HG03196 (cell line): ENCODE data around the gene TPRG1L.
"Not testable (repeated sequence)": the region's sequence is repeated elsewhere in the genome, so short reads cannot be mapped to it uniquely, and the experiment has no call there.

Experiments used
- ATAC-seq: cut with Tn5 transposase; IDR thresholded peaks from one replicate; pipeline ENCODE4 v1.9.1; 2021; ENCODE audit not compliant: unreplicated experiment

TPRG1L gene

DNA sequence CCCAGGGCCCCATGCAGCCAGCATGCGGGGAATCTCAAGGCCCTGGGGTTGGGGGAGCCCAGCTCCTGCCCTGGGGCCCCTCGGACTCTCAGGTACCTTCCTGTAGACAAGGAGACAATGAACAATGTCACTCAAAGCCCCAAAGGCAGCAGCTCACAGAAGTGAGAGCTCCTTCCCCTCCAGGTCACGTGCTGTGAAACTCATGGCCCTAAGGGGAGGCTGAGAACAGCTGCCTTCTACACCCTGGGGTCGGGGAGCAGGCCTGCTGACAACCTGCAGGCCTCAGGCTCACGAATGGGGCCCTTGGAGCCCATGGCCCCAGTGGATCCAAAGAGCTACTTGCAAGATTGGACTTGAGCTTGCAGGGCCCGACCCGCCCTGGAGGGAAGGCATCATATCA, 16.7 kb upstream of the TPRG1L start:
- no peak for ATAC-seq

DNA sequence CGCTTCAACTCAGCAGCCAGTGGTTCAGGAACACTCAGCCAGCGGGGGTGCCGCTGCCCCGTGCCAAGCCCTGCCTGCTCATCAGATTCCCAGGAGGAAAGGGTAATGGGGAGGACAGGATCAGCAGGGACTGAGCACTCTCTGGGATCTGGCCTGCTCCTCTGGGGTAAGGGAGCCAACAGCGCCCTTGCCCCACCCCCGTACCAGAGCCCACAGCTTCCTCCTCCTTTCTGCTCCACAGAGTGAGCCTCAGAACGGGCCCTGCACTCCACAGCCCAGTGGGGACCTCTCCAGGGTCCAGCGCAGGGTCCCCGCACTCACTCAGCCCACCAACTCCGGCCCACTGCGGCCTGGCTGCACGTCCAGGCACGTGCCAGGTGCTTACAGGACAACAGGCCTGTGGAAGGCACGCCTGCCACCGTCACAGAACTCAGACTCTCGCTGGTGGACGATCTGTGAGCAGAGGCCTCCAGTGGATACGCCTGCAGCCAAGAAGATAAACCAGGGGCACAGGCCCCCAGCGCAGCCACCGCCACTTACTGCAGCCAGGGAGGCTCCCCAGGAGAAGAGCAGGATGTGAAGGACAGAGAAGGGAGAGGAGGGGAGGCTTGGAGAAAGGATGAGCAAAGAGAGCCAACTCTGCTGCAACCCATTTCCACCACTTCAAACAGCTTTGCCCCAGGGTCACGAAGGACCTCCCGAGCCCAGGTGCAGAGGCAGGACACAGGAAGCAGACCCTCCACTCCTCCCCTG, 15.6 kb upstream of the TPRG1L start:
- no peak for ATAC-seq

DNA sequence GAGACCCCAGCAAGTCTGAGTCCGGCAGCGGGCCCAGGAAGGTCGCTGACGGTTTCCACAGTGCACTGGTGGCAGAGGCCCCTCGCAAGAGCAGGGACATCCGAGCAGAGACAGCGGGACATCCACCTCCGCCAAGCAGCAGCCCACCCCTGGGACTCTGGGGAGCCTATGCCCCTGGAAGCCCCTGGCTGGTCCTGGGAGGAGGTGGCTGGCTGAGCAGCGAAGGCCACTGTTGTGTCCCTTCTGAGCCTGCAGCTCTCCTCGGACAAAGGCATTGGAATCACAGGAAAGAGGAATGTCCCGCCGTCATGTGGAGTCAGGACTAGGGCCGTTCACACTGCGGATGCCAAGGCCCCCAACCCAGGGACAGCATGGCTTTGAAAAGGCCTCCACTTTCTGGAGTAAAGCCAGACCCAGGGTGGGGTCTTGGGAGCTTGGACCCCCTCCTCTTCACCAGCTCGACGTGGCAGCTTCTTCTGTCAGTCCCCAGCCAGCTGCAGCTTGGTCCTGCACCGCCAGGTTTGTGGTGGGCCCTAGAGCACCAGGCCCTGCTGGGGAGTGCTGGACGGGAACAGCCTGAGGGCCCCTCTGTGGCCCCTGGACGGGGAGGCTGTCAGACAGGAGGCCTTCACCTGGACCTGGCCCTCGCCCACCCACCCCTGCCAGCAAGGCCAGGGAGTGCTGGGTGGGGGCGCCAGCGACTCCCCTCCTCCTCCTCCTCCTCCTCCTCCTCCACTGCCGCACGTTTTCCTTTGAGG, 14.9 kb upstream of the TPRG1L start:
- no peak for ATAC-seq

DNA sequence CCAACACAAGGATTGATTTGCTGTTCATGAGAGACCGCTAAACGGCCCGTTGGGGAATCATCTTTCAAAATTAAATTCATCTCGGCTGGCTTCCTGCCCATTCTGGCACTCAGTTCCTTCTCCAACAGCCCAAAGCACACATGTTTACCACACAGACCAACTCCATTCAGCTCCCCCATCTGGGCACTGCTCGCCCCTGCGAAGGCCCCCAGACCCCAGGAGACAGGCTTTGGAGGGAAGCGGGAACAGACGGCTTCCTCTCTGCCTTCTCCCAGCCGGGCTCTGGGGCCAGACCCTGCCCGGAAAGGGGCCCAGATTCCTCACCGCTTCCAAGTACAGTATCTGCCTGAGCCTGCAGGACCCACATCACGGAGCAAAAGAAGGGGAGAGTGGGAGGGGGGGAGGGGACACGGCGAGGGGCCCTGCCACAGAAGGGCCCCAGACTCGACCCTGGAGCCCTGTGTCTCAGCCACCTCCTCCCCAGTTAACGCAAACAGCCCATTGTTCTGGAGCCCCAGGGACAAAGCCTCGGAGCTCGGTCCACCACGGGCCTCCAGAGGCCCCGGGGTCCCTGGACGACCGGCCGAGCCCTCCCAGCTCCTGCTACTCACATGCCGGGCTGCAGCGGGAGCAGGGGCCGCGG, 14.2 kb upstream of the TPRG1L start:
- ATAC-seq: no peak

DNA sequence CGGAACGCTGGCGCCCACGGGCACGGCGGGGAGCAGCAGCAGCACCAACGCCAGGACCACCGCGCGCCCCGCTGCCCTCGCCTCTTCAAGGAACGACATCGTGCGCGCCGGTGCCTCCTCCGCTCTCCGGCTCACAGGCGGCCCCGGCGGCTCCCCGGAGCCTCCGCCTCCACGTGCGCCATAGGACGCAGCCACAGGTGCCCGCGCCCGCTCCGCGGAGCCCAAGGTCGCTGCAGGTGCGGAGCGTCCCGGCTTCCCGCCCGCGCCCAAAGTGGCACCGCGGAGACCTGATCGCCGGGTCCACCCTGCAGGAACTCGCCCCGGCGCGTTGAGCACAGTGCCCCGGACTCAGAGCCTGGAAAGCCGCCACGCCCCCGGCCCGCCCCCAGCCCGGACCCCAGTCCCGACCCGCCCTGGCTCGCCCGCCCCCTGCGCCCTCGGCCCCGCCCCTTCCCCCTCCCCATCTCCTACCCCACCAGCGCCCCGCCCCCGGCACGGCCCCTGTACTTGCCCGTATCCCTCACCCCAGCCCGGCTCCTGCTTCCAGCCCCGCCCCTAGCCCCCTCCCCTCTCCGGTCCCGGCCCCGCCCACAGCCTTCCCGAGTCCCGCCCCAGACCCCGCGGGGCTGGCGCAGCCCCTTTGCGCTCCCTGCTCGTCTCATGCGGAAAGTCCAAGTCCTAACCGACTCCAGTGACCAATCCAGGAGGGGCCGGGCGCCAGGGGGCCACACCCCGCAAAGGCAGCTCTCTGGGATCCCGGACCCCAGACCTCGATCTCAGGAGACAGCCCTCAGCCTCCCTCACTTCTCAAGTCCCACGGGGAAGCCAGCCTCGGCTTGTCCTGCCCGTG, 13.4 kb upstream of the TPRG1L start, which contains the start of gene MEGF6:
Gene MEGF6 (minus strand): TSS at position 339 of the 850 bp plus-strand sequence. CDS start 240 bp downstream, at position 99.
- no peak for ATAC-seq

DNA sequence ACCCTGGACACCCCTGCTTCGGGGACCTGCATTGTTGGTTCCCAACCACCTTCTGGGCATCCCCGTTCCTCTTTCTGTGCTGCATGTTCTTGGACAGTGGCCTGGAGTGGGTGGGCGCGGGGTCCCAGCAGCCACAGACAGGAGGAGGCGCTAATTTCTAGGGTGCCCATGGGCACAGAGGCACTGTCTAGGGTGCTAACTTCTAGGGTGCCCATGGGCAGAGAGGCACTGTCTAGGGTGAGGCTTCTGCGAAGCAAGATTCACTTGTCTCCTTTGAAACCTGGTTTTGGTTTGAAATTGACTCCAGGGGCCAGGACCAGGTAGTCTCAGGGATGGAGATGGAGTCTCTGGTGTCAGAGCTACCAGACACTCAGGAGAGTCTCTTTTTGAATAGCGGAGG, 12.7 kb upstream of the TPRG1L start:
- no peak for ATAC-seq

DNA sequence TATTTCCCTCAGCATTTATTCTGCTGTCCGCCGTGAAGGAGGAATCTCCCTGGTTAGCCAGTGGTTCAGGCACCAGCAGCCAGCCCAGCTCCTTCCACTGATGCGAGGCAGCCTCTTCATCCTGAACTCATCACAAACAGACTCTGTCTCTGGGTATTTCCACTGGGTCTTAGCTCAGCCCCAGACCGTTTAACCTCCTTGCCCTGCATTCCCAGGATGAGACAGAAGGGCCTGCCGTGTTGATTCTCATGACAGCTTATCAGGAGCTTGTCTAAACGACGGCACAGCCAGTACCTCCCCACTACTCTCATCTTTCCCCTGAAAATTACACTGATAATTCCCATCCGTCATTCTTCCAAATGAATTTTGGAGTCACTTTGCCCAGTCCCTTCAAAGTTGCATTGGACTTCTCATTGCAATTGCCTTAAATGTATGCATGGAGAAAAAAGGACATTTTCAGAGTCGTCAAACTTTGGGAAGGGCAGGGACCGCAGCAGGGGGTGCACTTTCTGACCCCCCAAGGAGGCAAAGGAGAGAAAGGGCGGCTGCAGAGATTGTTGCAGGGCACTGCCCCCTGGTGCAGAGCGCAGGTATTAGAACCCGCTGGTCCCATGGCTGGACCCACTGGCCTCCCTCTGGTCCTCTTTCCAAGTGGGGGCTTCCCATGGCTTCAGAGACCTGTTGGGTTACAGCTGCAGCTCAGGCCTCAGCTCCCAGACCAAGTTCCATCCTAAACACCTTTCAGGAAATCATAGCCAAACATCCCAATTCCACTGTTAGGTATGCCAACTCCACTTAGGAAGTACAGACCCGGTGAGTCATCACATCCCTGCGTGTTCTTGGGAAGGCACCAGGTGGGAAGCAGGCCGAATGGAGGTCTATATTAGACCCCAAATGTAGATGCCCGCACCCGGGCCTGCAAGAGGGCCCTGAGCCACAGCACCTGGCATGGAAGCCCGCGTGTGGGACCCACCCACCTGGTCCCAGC, 9.8 kb upstream of the TPRG1L start:
- no peak for ATAC-seq

DNA sequence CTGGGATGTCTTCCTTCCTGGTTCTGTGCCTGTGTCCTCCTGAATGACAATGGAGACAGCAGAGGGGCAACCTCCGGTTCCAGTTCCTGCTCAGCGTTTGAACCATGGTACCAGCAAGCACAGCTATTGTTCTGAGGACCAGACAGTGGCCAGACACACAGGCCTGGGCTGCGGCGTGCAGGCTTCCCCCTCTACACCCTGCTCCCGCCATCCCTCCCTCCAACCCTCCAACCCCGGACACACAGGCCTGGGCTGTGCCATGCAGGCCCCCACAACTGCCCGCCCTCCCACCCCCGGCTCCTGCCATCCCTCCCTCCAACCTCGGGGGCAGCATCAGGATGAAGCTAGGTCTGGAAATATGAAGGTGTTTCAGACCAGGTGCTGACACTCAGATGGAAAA, 8.0 kb upstream of the TPRG1L start:
- no peak for ATAC-seq

DNA sequence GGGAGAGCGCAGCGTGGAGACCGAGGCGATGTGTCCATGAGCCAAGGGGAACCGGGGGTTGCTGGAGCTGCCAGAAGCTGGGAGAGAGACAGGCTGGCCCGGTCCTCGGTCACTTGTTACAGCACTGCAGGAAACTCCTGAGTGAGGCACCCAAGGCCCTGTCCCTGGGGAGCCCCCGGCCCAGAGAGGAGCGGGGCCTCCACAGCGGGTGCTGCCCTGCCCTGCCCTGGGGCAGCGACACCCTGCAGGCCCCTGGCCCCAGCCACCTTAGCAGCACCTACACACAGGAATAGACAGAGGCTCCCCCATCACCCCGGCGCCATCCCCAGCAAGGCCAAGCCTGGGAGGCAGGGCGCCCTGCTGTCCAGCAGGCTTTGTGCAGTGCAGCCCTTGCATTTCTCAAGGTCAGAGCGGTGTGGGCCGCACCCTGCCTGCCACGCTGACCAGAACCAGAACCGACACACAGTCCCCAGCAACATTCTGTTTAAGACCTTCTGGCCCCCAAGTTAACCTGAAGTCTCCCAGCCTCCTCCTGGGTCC, 6.9 kb upstream of the TPRG1L start:
- no peak for ATAC-seq

DNA sequence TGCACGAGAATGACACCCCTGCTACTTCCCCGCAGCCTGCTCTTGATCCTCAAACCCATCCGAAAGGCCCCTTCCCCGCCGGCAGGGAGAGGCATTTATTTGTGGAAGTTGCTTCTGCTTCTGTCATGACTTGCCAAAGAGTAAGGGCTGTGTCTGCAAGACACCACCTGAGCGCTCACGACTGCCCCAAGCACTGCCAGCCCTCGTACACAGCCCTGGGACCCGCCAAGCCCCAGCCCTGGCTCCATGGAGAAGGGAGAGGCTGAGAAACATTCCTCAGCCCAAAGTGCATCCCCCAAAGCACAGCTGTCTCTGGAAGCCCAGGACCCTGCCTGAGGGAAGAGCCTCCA, 6.3 kb upstream of the TPRG1L start:
- no peak for ATAC-seq

DNA sequence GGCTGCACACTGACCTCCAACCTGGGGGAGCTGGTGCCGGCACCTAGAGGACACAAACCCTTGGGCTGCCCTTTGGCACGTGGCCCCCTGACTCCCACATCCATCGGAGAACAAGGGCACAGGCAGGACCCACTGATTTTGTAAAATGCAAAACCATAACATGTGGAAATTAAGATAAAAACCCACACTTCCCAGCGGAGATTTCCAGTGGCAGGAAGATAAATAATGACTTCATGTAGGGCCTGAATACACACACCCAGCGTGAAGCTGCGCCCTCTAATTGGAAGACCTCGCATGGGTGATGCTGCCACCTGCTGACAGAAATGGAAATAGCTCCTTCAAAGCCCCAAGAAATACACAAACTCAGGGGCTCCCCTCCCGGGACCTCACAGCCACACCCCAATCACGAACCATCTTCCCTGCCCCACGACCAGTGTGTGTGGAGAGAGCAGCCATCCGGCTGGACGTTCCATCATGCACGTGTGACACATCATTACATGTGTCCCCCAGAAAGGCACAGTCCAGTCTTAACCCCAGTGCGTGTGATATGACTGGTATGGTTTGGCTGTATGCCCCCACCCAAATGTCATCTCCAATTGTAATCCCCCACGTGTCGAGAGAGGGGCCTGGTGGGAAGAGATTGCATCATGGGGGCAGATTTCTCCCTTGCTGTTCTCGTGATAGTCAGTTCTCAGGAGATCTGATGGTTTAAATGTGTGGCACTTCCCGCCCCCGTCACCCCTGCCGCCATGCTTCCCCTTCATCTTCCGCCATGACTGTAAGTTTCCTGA, 5.7 kb upstream of the TPRG1L start:
- ATAC-seq: no peak

DNA sequence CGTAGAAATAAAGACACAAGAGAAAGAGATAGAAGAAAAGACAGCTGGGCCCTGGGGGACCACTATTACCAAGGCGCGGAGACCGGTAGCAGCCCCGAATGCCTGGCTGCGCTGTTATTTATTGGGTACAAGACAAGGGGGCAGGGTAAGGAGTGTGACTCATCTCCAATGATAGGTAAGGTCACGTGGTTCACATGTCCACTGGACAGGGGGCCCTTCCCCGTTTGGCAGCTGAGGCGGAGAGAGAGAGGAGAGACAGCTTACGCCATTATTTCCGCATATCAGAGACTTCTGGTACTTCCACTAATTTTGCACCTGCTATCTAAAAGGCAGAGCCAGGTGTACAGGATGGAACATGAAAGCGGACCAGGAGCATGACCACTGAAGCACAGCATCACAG, 4.1 kb upstream of the TPRG1L start:
- no peak for ATAC-seq

DNA sequence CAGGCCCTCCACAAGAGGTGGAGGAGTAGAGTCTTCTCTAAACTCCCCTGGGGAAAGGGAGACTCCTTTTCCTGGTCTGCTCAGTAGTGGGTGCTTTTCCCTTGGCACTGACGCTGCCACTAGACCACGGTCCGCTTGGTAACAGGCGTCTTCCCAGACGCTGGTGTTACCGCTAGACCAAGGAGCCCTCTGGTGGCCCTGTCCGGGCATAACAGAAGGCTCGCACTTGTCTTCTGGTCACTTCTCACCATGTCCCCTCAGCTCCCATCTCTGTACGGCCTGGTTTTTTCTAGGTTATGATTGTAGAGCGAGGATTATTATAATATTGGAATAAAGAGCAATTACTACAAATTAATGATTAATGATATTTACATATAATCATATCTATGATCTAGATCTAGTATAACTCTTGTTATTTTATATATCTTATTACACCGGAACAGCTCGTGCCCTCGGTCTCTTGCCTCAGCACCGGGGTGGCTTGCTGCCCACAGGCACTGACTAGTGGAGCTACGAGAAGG, 3.6 kb upstream of the TPRG1L start:
- not testable (repeated sequence) for ATAC-seq

DNA sequence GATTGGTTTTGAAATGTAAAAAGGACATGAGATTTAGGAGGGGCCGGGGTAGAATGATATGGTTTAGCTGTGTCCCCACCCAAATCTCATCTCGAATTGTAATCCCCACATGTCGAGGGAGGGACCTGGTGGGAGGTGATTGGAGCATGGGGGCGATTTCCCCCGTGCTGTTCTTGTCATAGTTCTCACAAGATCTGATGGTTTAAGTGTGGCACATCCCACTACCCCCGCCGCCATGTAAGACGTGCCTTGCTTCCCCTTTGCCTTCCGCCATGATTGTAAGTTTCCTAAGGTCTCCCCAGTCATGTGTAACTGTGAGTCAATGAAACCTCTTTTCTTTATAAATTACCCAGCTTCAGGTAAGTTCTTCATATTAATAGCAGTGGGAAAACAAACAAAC, 2.7 kb upstream of the TPRG1L start:
- ATAC-seq: not testable (repeated sequence)

DNA sequence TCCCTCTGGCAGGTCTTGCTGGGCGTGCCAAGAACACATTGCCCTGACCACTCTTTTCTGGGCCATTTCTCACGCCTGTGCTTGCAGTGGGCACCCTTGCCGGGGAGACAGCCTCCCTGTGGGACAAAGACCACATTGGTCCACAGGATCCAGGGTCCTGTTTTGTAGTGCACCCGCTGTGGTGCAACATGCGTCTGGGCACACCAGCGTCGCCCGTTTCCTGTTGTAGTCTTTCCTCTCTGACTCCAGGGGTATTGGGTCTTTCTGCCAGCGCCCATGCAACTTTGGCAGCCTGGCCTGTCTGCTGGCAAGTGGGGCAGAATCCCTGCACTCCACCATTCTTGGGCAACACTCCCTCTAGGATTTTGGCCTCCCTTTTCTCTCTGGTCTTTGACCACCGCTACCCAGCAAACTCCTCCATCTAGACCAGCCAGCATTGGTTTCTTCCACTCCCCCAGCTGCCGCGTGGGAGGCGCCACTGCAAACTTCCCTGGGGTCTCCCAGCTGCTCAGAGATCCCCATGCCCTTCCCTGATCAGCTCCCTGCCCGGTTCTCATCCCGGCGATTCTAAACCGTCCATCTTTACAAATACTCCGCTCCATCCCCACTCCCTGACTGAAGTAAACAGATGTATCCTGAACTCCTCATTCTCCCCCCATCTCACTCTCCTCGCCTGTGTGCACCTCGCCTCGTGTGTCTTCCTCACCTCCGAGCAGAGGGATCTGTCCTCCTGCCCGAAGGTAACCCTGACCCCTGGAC, 1.2 kb upstream of the TPRG1L start:
- no peak for ATAC-seq

DNA sequence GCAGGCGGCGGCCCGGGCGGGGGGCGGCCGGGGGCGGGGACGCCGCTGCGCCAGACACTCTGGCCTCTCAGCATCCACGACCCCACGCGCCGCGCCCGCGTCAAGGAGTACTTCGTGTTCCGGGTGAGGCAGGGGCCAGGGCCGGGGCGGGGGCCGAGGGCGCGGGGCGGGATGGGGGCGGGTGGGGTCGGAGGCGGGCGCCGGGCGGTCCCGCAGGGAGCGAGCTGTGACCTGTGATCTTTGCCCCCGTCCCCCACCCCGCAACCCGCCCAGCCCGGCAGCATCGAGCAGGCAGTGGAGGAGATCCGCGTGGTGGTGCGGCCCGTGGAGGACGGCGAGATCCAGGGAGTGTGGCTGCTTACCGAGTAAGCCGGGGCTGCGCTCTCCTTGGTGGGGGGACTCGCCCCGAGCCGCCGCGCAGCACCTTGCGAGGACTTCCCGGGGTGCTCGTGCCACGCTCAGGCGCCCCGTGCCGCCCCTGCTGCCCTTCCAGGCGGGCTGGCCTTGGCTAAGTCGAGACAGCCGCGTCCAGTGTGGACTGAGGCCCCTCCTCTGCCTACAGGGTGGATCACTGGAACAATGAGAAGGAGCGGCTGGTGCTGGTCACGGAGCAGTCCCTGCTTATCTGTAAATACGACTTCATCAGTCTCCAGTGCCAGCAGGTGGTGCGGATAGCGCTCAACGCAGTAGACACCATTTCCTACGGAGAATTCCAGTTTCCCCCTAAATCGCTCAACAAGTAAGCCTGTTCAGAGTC, 514 bp downstream of the TPRG1L start:
- ATAC-seq: peak; percentile 12

DNA sequence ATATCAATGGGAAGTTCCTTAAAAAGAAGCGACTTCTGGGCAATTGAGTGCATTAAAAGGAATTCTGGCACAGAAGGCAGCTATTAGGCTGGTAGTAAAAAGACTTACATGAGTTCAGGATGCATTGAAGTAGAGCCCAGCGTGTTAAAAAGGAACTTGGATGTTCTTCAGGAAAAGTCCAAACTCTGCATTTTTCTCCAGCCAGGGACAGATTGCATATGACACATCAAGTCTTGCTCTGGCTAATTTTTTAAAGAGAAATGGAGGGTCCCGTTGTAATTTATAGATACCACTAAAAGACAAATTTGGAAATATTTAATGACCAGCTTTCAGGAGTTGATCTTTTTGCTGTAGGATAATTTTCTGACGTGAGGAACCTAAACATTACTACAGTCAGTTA, 1.2 kb downstream of the TPRG1L start:
- ATAC-seq: no peak
